IMR-90 (cell line): ENCODE measurements around the gene ADAMTS9. TPM values are rescaled to one million over a fixed set of nuclear protein-coding genes. Genes with fewer than 3 reads are reported as not detected.

Experiments
- ATAC-seq: fragments of 200-7000 bp; cut with Tn5 transposase; 2 replicates; pipeline ENCODE4 v1.9.1; 2020; ENCODE audit warnings: low read depth, mild to moderate bottlenecking, moderate library complexity
- BruUV-seq: library from RNA; stranded (reverse); fragments of 400-500 nt; replicated peaks from 2 replicates; lab custom pipeline; 2021; lab: Mats Ljungman, UMichigan
- CTCF ChIA-PET: fragments of 300-600 bp; formaldehyde crosslinking; extraction: SDS; loops from one replicate; lab custom pipeline; 2021; ENCODE audit warnings: antibody characterized with exemption; lab: Yijun Ruan, JAX
- POLR2A ChIA-PET: fragments of 300-600 bp; sonication (Branson Sonifier 250); formaldehyde crosslinking; loops from one replicate; lab custom pipeline; 2022; ENCODE audit warnings: antibody characterized with exemption; ENCODE audit not compliant: unreplicated experiment; lab: Charles Lee
- DNase-seq: peaks from one replicate; pipeline ENCODE4 v3.0.0; 2013
- H2AFZ ChIP-seq: replicated peaks from 2 replicates; pipeline ENCODE3; 2013; ENCODE audit warnings: low read length, mild to moderate bottlenecking; ENCODE audit not compliant: poor library complexity
- H2AK5ac ChIP-seq: 2 replicates; pipeline ENCODE4 v1.6.1; 2013; ENCODE audit warnings: low read depth, low read length, inconsistent platforms
- H2AK9ac ChIP-seq: replicated peaks from 2 replicates; pipeline ENCODE3; 2013; ENCODE audit warnings: mild to moderate bottlenecking, low read depth, low read length, moderate library complexity; ENCODE audit not compliant: poor library complexity
- H2BK120ac ChIP-seq: 2 replicates; pipeline ENCODE4 v1.6.1; 2013; ENCODE audit warnings: low read depth, low read length, inconsistent platforms
- H2BK15ac ChIP-seq: 3 replicates; pipeline ENCODE4 v1.6.1; 2013; ENCODE audit warnings: low read depth, low read length, inconsistent platforms
- H2BK20ac ChIP-seq: 2 replicates; pipeline ENCODE4 v1.6.1; 2013; ENCODE audit warnings: low read depth, mild to moderate bottlenecking, inconsistent platforms, low read length, moderate library complexity
- H2BK5ac ChIP-seq: 2 replicates; pipeline ENCODE4 v1.6.1; 2013; ENCODE audit warnings: mild to moderate bottlenecking, low read depth, low read length, inconsistent platforms; ENCODE audit not compliant: poor library complexity, severe bottlenecking
- H3K14ac ChIP-seq: replicated peaks from 2 replicates; pipeline ENCODE4 v1.6.1; 2013; ENCODE audit warnings: low read depth, low read length, inconsistent platforms
- H3K18ac ChIP-seq: 2 replicates; pipeline ENCODE4 v1.6.1; 2013; ENCODE audit warnings: low read depth, low read length, control low read depth
- H3K23ac ChIP-seq: 2 replicates; pipeline ENCODE4 v1.6.1; 2013; ENCODE audit warnings: low read depth, low read length, inconsistent platforms
- H3K27ac ChIP-seq: 2 replicates; pipeline ENCODE4 v1.5.1; 2013; ENCODE audit warnings: mild to moderate bottlenecking, control low read depth, low read length; ENCODE audit not compliant: insufficient read depth
- H3K27me3 ChIP-seq: 2 replicates; pipeline ENCODE4 v1.6.1; 2013; ENCODE audit warnings: low read length; ENCODE audit not compliant: control insufficient read depth, insufficient read depth
- H3K36me3 ChIP-seq: 2 replicates; pipeline ENCODE4 v1.6.1; 2013; ENCODE audit warnings: low read length, mixed read lengths; ENCODE audit not compliant: control insufficient read depth, insufficient read depth
- H3K4ac ChIP-seq: 2 replicates; pipeline ENCODE4 v1.6.1; 2013; ENCODE audit warnings: low read depth, low read length, inconsistent platforms
- H3K4me1 ChIP-seq: 2 replicates; pipeline ENCODE4 v1.6.1; 2013; ENCODE audit warnings: low read length, mixed read lengths; ENCODE audit not compliant: control insufficient read depth, insufficient read depth
- H3K4me2 ChIP-seq: 2 replicates; pipeline ENCODE4 v1.6.1; 2013; ENCODE audit warnings: low read depth, mild to moderate bottlenecking, control low read depth, low read length, moderate library complexity
- H3K4me3 ChIP-seq: 2 replicates; pipeline ENCODE4 v1.5.1; 2013; ENCODE audit warnings: low read depth, mild to moderate bottlenecking, control low read depth, low read length, moderate library complexity; ENCODE audit not compliant: insufficient read depth
- H3K56ac ChIP-seq: 2 replicates; pipeline ENCODE4 v1.6.1; 2013; ENCODE audit warnings: low read length, inconsistent platforms; ENCODE audit not compliant: insufficient read depth; ENCODE audit errors: extremely low read depth
- H3K79me1 ChIP-seq, 2 experiments: 2 replicates each; pipeline ENCODE4 v1.6.1; 2013; ENCODE audit warnings: low read length in 2 of 2, inconsistent platforms in 1 of 2, low read depth in 1 of 2
- H3K9ac ChIP-seq: 2 replicates; pipeline ENCODE4 v1.6.1; 2013; ENCODE audit warnings: low read depth, low read length, control low read depth
- H3K9me1 ChIP-seq: 2 replicates; pipeline ENCODE4 v1.6.1; 2013; ENCODE audit warnings: low read length, inconsistent platforms; ENCODE audit not compliant: insufficient read depth
- H3K9me3 ChIP-seq: 2 replicates; pipeline ENCODE4 v1.6.1; 2013; ENCODE audit warnings: low read length; ENCODE audit not compliant: control insufficient read depth, insufficient read depth
- H4K20me1 ChIP-seq: 2 replicates; pipeline ENCODE4 v1.6.1; 2013; ENCODE audit warnings: low read length, inconsistent platforms; ENCODE audit not compliant: insufficient read depth
- H4K5ac ChIP-seq: 2 replicates; pipeline ENCODE4 v1.6.1; 2013; ENCODE audit warnings: mild to moderate bottlenecking, low read depth, low read length, control low read depth
- H4K8ac ChIP-seq, 2 experiments: 2 replicates each; pipeline ENCODE4 v1.6.1; 2013; ENCODE audit warnings: low read depth in 2 of 2, low read length in 2 of 2, control low read depth in 1 of 2, inconsistent platforms in 1 of 2
- H4K91ac ChIP-seq: 2 replicates; pipeline ENCODE4 v1.6.1; 2013; ENCODE audit warnings: low read depth, low read length, inconsistent platforms; ENCODE audit not compliant: insufficient read depth
- CEBPB ChIP-seq: IDR thresholded peaks from 2 replicates; pipeline ENCODE4 v1.6.1; 2012; ENCODE audit warnings: low read depth, low read length, improper control_type of control experiment
- CHD1 ChIP-seq: IDR thresholded peaks from 2 replicates; pipeline ENCODE4 v1.6.1; 2012; ENCODE audit warnings: low read depth, low read length, improper control_type of control experiment
- FOS ChIP-seq: fragments of 150-350 bp; IDR thresholded peaks from 2 replicates; pipeline ENCODE4 v1.6.1; 2016; ENCODE audit warnings: low read depth, low read length
- MAFK ChIP-seq: IDR thresholded peaks from 2 replicates; pipeline ENCODE4 v1.6.1; 2012; ENCODE audit warnings: low read depth, low read length, improper control_type of control experiment
- MAZ ChIP-seq: IDR thresholded peaks from 2 replicates; pipeline ENCODE4 v1.6.1; 2012; ENCODE audit warnings: low read depth, mild to moderate bottlenecking, low read length, improper control_type of control experiment, moderate library complexity, borderline replicate concordance
- MXI1 ChIP-seq: IDR thresholded peaks from 2 replicates; pipeline ENCODE4 v1.6.1; 2012; ENCODE audit warnings: low read depth, mild to moderate bottlenecking, low read length, moderate library complexity, borderline replicate concordance
- NFE2L2 ChIP-seq: fragments of 150-350 bp; IDR thresholded peaks from 2 replicates; pipeline ENCODE4 v1.6.1; 2016; ENCODE audit warnings: low read depth, mild to moderate bottlenecking, low read length
- POLR2A ChIP-seq: IDR thresholded peaks from 2 replicates; pipeline ENCODE4 v1.6.1; 2012; ENCODE audit warnings: mild to moderate bottlenecking, low read depth, low read length
- RAD21 ChIP-seq: IDR thresholded peaks from 2 replicates; pipeline ENCODE4 v1.6.1; 2012; ENCODE audit warnings: low read length, improper control_type of control experiment
- RCOR1 ChIP-seq: IDR thresholded peaks from 2 replicates; pipeline ENCODE4 v1.6.1; 2012; ENCODE audit warnings: mild to moderate bottlenecking, low read length, improper control_type of control experiment; ENCODE audit not compliant: insufficient replicate concordance
- RFX5 ChIP-seq: IDR thresholded peaks from 2 replicates; pipeline ENCODE4 v1.8.0; 2012; ENCODE audit warnings: low read depth, mild to moderate bottlenecking, low read length, moderate library complexity
- SMC3 ChIP-seq: fragments of 150-350 bp; IDR thresholded peaks from 2 replicates; pipeline ENCODE4 v1.6.1; 2016; ENCODE audit warnings: low read depth, mild to moderate bottlenecking, antibody characterized with exemption, low read length, moderate library complexity
- WGBS, 2 experiments: methylation state at CpG; one replicate each; pipeline versions ENCODE4 v1.1.5 to v1.1.7; 2013; ENCODE audit warnings: missing lambda C conversion rate in 2 of 2; ENCODE audit not compliant: insufficient read length in 1 of 2; ENCODE audit errors: extremely low coverage in 2 of 2; 5-methylcytosine and 5-hydroxymethylcytosine counted together
- dilution Hi-C: fragments of 300-500 bp; cut with HindIII; formaldehyde crosslinking; loops from one replicate; pipeline ENCODE4 v1.14.3; 2018; ENCODE audit warnings: low sequenced_read_pairs; ENCODE audit not compliant: unreplicated experiment
- in situ Hi-C: fragments of 300-500 bp; cut with MboI; formaldehyde crosslinking; loops from 3 replicates; pipeline ENCODE4 v1.14.3; 2019; ENCODE audit warnings: low sequenced_read_pairs, inconsistent platforms, mixed read lengths
- intact Hi-C: fragments of 100-400 bp; cut with micrococcal nuclease; formaldehyde crosslinking; loops from 2 replicates; pipeline ENCODE4 v1.10.0; 2022
- polyA plus RNA-seq, 3 experiments: library from polyadenylated mRNA; depleted of rRNA; stranded (reverse); fragments of >200 nt; gene quantifications; 2 replicates each; pipeline ENCODE4 v1.2.3, GENCODE V29; 2012; ENCODE audit warnings: low replicate concordance in 1 of 3
- total RNA-seq: library from RNA; depleted of rRNA; stranded (reverse); fragments of >200 nt; gene quantifications from 2 replicates; pipeline ENCODE4 v1.2.3, GENCODE V29; 2012
- TF ChIP-seq, protein P1 (sequence below): conservative IDR thresholded peaks from 2 replicates; pipeline ENCODE4 v1.5.1; 2012; ENCODE audit warnings: mild to moderate bottlenecking, low read depth, low read length, improper control_type of control experiment
- TF ChIP-seq, protein P2 (sequence below): fragments of 150-350 bp; IDR thresholded peaks from 2 replicates; pipeline ENCODE4 v1.6.1; 2016; ENCODE audit warnings: low read depth, mild to moderate bottlenecking, low read length, moderate library complexity, borderline replicate concordance

Gene ADAMTS9
- total and polyA plus RNA-seq, 2 of the 4 experiments (the other 2 are of a cell fraction), result 0.55 to 1.1 TPM

DNA sequence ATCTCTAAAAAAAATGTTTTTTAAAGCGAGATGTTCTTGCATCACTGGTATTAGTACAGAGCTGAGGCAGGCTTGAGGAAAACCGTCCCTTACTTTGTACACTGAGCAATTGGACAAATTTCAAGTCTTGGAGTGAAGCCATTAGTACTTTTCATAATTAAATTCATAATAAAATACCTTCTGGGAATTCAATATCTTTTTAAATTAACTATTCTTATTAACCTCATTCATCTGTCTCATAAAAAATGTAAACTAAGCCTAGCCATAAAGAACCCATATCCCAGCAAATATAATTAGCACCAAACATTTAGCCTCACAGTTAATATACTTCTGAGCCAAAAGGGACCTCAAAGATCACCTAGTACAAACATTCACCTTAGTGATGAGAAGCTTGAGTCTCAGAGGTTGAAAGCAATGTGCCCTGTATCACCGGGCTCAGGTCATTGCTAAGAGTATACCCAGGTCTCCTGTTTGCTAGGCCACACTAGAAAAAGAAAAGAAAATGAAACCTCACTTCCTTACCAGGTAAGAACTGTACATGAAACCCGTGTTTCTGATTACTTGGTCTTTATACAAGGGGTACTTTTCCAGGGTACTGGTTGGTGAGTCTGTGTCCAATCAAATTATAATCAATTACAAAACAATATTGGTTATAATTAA is 192.5 kb downstream of the ADAMTS9 start:
- Histone ChIP-seq H2BK5ac (no peak overlapping the region), H3K9ac (no peak overlapping the region), H3K56ac (no peak overlapping the region), H2AK9ac (no peak overlapping the region), H4K8ac (peak overlapping the region in 1 of 2 experiments; percentile 38; a peak in 1 of 4 replicates), H2BK20ac (peak overlapping the region; percentile 61), H4K20me1 (no peaks in the 10 kb centered on the region), H3K4me2 (no peak overlapping the region), H3K23ac (no peak overlapping the region; the same call in 1 of the 2 replicates), H3K9me1 (peaks cover 11% of the 10 kb centered on the region), H3K18ac (peak overlapping the region; percentile 53), H4K91ac (peak overlapping the region; percentile 60), H2AK5ac (no peak overlapping the region; the same call in 1 of the 2 replicates), H3K4ac (peak overlapping the region; percentile 29; the same call in 1 of the 2 replicates), H3K9me3 (no peaks in the 10 kb centered on the region), H3K27me3 (peaks cover 5% of the 10 kb centered on the region; the same call in 1 of the 2 replicates), H2BK120ac (peak overlapping the region; percentile 75), H3K27ac (no peak overlapping the region), H3K36me3 (no peaks in the 10 kb centered on the region), H4K5ac (no peak overlapping the region; the same call in 1 of the 2 replicates), H2AFZ (no peak overlapping the region), H3K14ac (no peak overlapping the region), H3K79me1 (no peaks in the 10 kb centered on the region), H3K4me3 (no peak overlapping the region), H2BK15ac (peak overlapping the region; percentile 14; the same call in 1 of the 3 replicates), H3K4me1 (peaks cover 6% of the 10 kb centered on the region; the same call in 1 of the 2 replicates)
- CTCF ChIA-PET, result no interaction called here
- BruUV-seq, result no TSS peak
- in situ Hi-C loops, result no loop called here
- intact Hi-C loops, result no loop called here
- ATAC-seq (no peak), DNase-seq (no peak)
- dilution Hi-C loops, result no loop called here
- no CpG with 5 or more reads among the region's 4 CpGs for WGBS, 2 experiments
- TF ChIP-seq POLR2A (no peak), CHD1 (no peak), RAD21 (no peak), MXI1 (no peak), FOS (no peak), SMC3 (no peak), CEBPB (no peak), RFX5 (no peak), NFE2L2 (no peak), MAFK (no peak), RCOR1 (no peak), MAZ (no peak)
- TF ChIP-seq, protein P1, sequence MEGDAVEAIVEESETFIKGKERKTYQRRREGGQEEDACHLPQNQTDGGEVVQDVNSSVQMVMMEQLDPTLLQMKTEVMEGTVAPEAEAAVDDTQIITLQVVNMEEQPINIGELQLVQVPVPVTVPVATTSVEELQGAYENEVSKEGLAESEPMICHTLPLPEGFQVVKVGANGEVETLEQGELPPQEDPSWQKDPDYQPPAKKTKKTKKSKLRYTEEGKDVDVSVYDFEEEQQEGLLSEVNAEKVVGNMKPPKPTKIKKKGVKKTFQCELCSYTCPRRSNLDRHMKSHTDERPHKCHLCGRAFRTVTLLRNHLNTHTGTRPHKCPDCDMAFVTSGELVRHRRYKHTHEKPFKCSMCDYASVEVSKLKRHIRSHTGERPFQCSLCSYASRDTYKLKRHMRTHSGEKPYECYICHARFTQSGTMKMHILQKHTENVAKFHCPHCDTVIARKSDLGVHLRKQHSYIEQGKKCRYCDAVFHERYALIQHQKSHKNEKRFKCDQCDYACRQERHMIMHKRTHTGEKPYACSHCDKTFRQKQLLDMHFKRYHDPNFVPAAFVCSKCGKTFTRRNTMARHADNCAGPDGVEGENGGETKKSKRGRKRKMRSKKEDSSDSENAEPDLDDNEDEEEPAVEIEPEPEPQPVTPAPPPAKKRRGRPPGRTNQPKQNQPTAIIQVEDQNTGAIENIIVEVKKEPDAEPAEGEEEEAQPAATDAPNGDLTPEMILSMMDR, result no peak
- TF ChIP-seq, protein P2, sequence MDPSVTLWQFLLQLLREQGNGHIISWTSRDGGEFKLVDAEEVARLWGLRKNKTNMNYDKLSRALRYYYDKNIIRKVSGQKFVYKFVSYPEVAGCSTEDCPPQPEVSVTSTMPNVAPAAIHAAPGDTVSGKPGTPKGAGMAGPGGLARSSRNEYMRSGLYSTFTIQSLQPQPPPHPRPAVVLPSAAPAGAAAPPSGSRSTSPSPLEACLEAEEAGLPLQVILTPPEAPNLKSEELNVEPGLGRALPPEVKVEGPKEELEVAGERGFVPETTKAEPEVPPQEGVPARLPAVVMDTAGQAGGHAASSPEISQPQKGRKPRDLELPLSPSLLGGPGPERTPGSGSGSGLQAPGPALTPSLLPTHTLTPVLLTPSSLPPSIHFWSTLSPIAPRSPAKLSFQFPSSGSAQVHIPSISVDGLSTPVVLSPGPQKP, result no peak
- POLR2A ChIA-PET, result no interaction called here
